Measurements from ENCODE around the gene C14orf180. TPM values are rescaled to one million over a fixed set of nuclear protein-coding genes. Genes with fewer than 3 reads are reported as not detected.

Gene C14orf180
- total and polyA plus RNA-seq, 4 donors: 0.12 to 0.48 (median 0.30) TPM

DNA sequence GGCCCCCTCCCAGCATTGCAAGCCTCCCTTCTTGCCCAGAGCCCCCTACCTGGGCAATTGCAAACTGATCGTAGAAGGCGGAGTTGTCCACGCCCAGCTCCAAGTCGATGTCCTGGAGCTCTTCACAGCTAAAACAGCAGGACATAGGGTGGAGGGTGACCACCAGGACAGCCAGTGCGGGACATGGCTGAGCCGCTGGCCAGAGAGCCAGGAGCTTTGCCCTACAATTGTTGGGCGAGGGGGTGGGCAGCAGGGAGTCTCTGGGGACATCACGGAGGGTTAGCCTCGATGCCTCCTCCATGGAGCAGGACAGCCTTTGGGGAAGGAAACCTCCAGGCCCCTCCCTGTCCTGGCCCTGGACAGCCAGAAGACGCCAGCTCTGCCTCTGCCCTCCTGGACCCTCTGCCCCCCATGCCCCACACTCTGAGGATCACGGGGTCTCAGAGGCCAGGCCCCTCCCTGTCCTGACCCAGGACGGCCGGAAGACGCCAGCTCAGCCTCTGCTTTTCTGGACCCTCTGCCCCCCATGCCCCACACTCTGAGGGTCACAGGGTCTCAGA, 15.6 kb downstream of the C14orf180 start:
- Histone ChIP-seq H3K4me3 (no peak overlapping the region), H3K4me1 (ENCODE audit: control insufficient read depth in 5 of 5, insufficient read depth in 5 of 5, low read length in 5 of 5) (peaks cover 0 to 9% (median 0%) of the 10 kb centered on the region in 5 donors), H3K36me3 (ENCODE audit: control insufficient read depth in 4 of 4, insufficient read depth in 4 of 4, low read length in 4 of 4) (no peaks in the 10 kb centered on the region), H3K27me3 (ENCODE audit: control insufficient read depth in 3 of 3, insufficient read depth in 3 of 3, low read length in 2 of 3) (peaks cover 0 to 5% (median 0%) of the 10 kb centered on the region in 3 donors), H3K27ac (ENCODE audit: low read depth in 1 of 2, low read length in 1 of 2) (no peak overlapping the region), H3K9ac (ENCODE audit: insufficient read depth in 1 of 2, low read length in 2 of 2) (no peak overlapping the region), H3K9me3 (ENCODE audit: control insufficient read depth in 4 of 4, insufficient read depth in 3 of 4, low read length in 3 of 4) (no peaks in the 10 kb centered on the region)
- 79 to 83% methylated on average over 12 to 14 of the region's 14 CpGs for WGBS, 2 donors
- DNase-seq (no peak), ATAC-seq (ENCODE audit: insufficient read depth, low FRiP score) (no peak)
- TF ChIP-seq, protein P1, sequence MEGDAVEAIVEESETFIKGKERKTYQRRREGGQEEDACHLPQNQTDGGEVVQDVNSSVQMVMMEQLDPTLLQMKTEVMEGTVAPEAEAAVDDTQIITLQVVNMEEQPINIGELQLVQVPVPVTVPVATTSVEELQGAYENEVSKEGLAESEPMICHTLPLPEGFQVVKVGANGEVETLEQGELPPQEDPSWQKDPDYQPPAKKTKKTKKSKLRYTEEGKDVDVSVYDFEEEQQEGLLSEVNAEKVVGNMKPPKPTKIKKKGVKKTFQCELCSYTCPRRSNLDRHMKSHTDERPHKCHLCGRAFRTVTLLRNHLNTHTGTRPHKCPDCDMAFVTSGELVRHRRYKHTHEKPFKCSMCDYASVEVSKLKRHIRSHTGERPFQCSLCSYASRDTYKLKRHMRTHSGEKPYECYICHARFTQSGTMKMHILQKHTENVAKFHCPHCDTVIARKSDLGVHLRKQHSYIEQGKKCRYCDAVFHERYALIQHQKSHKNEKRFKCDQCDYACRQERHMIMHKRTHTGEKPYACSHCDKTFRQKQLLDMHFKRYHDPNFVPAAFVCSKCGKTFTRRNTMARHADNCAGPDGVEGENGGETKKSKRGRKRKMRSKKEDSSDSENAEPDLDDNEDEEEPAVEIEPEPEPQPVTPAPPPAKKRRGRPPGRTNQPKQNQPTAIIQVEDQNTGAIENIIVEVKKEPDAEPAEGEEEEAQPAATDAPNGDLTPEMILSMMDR (IDR thresholded peaks at IDR 0.05; ENCODE audit: control extremely low read depth, extremely low read depth): no peak

DNA sequence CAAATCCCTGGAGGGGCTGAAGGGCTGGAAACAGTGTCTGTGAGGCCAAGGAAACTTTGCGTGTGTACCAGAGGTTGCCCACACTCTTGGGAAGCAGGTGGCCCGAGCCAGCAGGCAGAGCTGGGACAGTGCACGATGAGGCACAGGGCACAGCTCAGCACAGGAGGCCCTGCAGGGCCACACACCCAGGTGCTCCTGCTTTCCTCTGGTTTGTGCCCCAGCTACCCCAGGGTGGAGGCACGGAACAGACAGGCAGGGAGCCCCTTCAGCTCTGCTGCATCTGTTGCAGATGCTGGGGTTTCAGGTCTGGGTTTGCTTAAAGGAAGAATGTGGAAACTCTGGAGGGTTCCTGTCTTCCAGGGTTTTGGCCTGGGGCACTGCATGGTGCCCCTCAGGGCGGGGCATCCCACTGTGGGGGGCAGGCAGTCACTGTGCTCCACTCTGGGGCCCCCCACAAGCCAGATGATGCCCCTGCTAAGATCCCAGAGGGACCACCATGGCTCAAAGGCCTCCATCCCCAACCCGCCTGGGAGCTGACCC, 16.4 kb downstream of the C14orf180 start:
- H3K27ac ChIP-seq (ENCODE audit: low read depth in 1 of 2, low read length in 1 of 2): no peak overlapping the region
- H3K4me1 ChIP-seq (ENCODE audit: control insufficient read depth in 5 of 5, insufficient read depth in 5 of 5, low read length in 5 of 5): peaks cover 0 to 12% (median 0%) of the 10 kb centered on the region in 5 donors
- ATAC-seq (ENCODE audit: insufficient read depth, low FRiP score) (no peak), DNase-seq (no peak)
- peaks cover 0 to 3% (median 0%) of the 10 kb centered on the region in 4 donors for H3K9me3 ChIP-seq (ENCODE audit: control insufficient read depth in 4 of 4, insufficient read depth in 3 of 4, low read length in 3 of 4)
- H3K27me3 ChIP-seq (ENCODE audit: control insufficient read depth in 3 of 3, insufficient read depth in 3 of 3, low read length in 2 of 3): peaks cover 0 to 5% (median 0%) of the 10 kb centered on the region in 3 donors
- H3K4me3 ChIP-seq: no peak overlapping the region
- H3K9ac ChIP-seq (ENCODE audit: insufficient read depth in 1 of 2, low read length in 2 of 2): no peak overlapping the region
- H3K36me3 ChIP-seq (ENCODE audit: control insufficient read depth in 4 of 4, insufficient read depth in 4 of 4, low read length in 4 of 4): no peaks in the 10 kb centered on the region
- TF ChIP-seq, protein P1 (IDR thresholded peaks at IDR 0.05; ENCODE audit: control extremely low read depth, extremely low read depth): no peak
- WGBS, 2 donors: 75 to 87% methylated on average over 6 of the region's 6 CpGs

DNA sequence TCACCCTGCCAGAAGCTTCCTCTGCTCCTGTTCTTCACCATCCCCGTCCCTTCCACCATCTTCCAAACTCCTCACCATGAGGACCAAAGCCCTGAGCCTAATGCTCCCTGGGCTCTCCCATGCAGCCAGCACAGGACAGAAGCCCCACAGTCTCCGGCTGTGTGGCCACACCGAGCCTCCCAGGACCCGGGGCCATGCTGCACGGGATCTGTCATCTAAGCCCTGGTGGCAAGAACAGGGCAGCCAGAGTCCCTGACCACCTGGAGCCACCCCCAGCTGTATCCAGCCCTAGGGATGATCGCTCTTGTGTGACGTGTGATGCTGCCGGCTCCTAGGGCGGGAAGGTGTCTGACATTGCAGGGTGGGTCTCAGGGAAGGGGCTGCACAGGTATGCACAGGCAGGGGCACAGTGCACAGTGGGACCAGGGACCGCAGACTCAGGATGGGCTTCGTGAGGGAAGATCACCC, 16.9 kb downstream of the C14orf180 start:
- Histone ChIP-seq H3K27ac (ENCODE audit: low read depth in 1 of 2, low read length in 1 of 2) (no peak overlapping the region), H3K4me1 (ENCODE audit: control insufficient read depth in 5 of 5, insufficient read depth in 5 of 5, low read length in 5 of 5) (peaks cover 0 to 12% (median 0%) of the 10 kb centered on the region in 5 donors), H3K9ac (ENCODE audit: insufficient read depth in 1 of 2, low read length in 2 of 2) (no peak overlapping the region), H3K4me3 (no peak overlapping the region), H3K9me3 (ENCODE audit: control insufficient read depth in 4 of 4, insufficient read depth in 3 of 4, low read length in 3 of 4) (peaks cover 0 to 3% (median 0%) of the 10 kb centered on the region in 4 donors), H3K27me3 (ENCODE audit: control insufficient read depth in 3 of 3, insufficient read depth in 3 of 3, low read length in 2 of 3) (peaks cover 0 to 5% (median 0%) of the 10 kb centered on the region in 3 donors), H3K36me3 (ENCODE audit: control insufficient read depth in 4 of 4, insufficient read depth in 4 of 4, low read length in 4 of 4) (no peaks in the 10 kb centered on the region)
- 86 to 90% methylated on average over 11 of the region's 11 CpGs for WGBS, 2 donors
- ATAC-seq (ENCODE audit: insufficient read depth, low FRiP score) (no peak), DNase-seq (no peak)
- TF ChIP-seq, protein P1 (IDR thresholded peaks at IDR 0.05; ENCODE audit: control extremely low read depth, extremely low read depth): no peak

All from lung (tissue), 12 donors.